Astrocyte of the spinal cord (primary cell): ENCODE measurements around the gene TK1.
A peak's percentile ranks its signal among the peaks of the same experiment; 100 is the strongest.

Experiments used
- DNase-seq: peaks from one replicate; pipeline ENCODE4 v3.0.0; 2011; ENCODE audit warnings: low read depth, low spot score
- H3K4me3 ChIP-seq: 2 replicates; pipeline ENCODE4 v1.5.1; 2011; ENCODE audit warnings: low read depth, mild to moderate bottlenecking, low read length, moderate library complexity
- CTCF ChIP-seq: IDR thresholded peaks from 2 replicates; pipeline ENCODE4 v1.5.1; 2012; ENCODE audit warnings: low read depth, mild to moderate bottlenecking, low read length, inconsistent platforms
- in situ Hi-C: cut with HindIII; loops from 2 replicates; pipeline ENCODE4 v1.10.0; 2017; ENCODE audit warnings: low sequenced_read_pairs

The TK1 gene

DNA sequence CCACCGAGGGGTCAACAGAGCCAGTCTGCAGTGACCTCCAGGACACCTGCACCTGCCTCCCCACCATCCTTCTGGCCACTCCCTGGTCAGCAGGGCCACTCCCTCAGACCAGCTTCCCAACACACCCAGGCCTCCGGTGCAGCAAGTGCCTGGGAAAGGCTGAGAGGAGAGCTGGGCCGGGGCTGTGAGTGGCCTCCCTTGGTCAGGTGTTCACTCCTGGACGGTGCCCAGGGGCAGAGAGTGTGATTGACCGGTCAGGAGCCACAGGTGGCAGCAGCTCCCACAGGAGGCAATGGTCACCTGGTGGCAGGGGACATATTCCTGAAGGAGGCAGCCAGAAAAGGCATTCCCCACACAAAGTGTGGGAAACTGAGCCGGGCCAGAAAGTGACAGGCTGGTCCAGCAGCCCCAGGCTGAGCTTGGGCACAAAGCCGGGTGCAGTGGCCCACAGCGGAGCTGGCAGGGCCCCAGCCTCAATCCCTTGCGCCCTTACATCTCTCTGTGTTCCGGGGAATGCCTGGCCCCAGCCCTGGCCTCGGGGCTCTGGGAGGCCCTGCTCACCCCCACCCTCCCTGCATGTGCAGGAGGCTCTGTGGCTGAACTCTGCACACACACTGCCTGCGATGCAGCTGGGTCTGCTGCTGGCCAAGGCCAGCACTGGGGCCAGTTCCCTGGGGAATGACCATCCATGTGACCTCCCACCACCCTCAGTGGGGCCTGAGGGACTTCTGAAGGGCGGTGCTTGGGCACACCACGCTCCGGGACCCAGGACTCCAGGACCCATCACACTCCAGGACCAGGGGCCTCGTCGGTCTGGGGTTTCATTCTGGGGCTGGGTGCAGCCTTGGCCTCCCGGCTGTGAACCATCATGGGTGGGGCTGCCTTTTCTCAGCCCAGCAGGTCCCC, 41.9 kb downstream of the TK1 start:
- no peak for TF ChIP-seq CTCF
- no peak overlapping the region for H3K4me3 ChIP-seq
- DNase-seq = no peak
- in situ Hi-C loops = no loop called here

GRCh38 chr17:78144147-78144719, 42.6 kb downstream of the TK1 start:
- no peak overlapping the region for H3K4me3 ChIP-seq
- in situ Hi-C loops = no loop called here
- no peak for TF ChIP-seq CTCF
- peak; percentile 79 for DNase-seq

DNA sequence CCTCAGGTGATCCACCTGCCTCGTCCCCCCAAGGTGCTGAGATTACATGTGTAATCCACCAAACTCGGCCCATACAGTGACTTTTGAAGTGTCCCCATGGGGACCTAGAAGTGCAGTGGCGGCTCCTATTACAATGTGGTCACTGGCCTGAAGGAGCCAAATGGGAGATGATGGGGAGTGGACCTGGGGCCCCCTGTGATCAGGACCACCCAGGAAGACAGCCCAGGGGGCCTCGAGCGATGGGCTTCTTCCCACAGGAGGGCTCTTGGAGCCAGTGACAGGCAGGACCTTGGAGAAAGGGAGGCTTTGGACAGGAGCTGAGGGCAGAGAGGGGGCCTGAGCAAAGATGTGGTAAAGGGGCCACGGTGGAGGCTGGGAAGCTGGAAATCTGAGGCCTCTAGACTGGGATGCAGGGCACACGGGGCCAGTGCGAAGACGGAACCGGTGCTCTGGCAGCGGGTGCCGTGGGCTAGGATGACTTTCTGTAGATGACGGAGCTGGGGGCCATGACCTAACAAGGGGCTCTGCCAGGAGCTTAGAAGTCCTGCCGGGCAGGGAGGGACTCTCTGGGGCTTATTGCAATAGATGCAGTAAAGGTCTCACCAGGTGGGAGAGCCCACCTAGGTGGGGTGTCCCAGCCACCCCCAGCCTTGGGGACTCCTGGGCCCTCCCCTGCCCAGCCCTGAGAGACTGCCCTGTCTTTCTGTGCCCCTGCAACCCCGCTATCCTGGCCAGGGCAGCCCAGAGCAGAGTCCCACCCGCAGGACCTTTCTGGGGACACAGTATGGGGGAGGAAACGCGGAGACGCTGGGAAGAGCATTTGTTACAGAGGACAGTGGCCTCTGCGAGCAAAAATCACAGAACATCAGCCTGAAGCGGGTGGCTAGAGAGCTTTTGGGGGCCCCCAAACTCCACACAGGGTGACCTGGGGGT, 43.4 kb downstream of the TK1 start:
- DNase-seq = no peak
- in situ Hi-C loops = no loop called here

DNA sequence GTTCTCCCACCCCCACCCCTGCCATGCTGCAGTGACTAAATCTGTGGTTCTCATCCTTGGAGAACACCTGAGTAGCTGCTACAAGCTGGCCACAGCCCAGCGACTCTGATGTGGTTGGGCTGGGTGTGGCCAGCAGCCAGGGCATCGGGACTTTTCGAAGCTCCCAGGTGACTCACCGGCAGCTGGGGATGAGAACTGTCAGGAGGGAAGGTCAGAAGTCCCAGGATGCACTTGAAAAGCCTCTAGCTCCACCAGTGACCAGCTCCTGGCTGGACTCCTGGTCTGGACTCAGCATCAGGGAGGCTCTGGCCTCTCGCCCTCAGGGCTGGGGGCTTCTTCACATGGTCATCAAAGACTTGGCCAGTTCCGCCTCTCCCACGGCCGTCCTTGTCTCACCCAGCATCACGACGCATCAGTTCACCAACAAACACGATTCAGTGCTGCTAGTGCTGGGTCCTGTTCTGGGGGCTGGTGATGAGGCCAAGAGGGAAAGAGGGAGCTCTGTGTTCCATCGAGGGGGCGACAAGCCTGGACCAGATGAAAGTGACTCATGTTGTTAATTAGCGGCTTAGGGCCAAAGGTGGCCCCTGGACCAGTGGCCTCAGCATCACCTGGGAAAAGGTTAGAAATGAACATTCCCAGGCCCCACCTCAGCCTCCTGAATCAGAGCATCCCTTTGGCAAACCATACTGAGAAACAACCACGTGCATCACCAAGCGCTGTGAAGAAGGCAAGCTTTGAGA, 44.6 kb downstream of the TK1 start:
- peak; percentile 55 for DNase-seq
- H3K4me3 ChIP-seq = no peak overlapping the region
- in situ Hi-C loops = no loop called here
- no peak for TF ChIP-seq CTCF

More for the DNA sequence above, 43.4 kb downstream of the TK1 start:
- no peak overlapping the region for H3K4me3 ChIP-seq
- no peak for TF ChIP-seq CTCF

- no peak for DNase-seq
- H3K4me3 ChIP-seq = no peak overlapping the region
- no peak for TF ChIP-seq CTCF
- in situ Hi-C loops = no loop called here
Measured at GRCh38 chr17:78141437-78142118, 45.3 kb downstream of the TK1 start.
